Hepatocyte (in vitro differentiated cells): ENCODE data around the gene MYO1D.

Source experiments
- EZH2 ChIP-seq: fragments of 200-600 bp; sonication (generic); IDR thresholded peaks from 2 replicates; pipeline ENCODE4 v1.6.1; 2016; ENCODE audit warnings: antibody characterized with exemption, mild to moderate bottlenecking, borderline replicate concordance
- TF ChIP-seq, protein P1 (sequence below): fragments of 200-600 bp; sonication (generic); IDR thresholded peaks from 2 replicates; pipeline ENCODE4 v1.5.1; 2016; ENCODE audit warnings: antibody characterized with exemption, mild to moderate bottlenecking; ENCODE audit not compliant: poor library complexity

DNA sequence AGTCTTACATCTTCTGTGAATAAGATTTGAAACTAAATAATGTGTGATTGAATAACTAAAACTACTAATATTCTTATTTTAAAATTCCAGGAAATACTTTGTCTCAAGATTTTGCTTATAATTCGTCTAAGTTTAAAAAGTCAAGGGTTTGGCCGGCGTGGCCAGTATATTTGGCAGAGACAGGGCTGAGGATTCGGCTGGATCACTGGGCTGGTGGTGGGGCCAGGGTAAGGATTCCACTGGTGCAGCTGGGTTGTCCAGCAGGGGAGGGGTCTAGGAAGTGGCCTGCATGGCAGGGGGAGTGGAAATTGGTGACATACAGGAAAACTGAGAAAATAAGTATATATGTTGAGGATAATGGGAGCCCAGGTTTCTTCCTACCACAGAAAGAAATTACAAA lies 75.7 kb downstream of the MYO1D start:
- TF ChIP-seq, protein P1, sequence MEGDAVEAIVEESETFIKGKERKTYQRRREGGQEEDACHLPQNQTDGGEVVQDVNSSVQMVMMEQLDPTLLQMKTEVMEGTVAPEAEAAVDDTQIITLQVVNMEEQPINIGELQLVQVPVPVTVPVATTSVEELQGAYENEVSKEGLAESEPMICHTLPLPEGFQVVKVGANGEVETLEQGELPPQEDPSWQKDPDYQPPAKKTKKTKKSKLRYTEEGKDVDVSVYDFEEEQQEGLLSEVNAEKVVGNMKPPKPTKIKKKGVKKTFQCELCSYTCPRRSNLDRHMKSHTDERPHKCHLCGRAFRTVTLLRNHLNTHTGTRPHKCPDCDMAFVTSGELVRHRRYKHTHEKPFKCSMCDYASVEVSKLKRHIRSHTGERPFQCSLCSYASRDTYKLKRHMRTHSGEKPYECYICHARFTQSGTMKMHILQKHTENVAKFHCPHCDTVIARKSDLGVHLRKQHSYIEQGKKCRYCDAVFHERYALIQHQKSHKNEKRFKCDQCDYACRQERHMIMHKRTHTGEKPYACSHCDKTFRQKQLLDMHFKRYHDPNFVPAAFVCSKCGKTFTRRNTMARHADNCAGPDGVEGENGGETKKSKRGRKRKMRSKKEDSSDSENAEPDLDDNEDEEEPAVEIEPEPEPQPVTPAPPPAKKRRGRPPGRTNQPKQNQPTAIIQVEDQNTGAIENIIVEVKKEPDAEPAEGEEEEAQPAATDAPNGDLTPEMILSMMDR: no peak
- TF ChIP-seq EZH2: no peak
